Stimulated activated CD4-positive, alpha-beta T cell treated with anti-CD3 and anti-CD28 coated beads, Interleukin-4, amount 100 ng/mL, for 1 hour (primary cell): ENCODE data around the gene SPATA12.

Experiments
- DNase-seq: peaks from one replicate; pipeline ENCODE4 v3.0.0-alpha.2; 2020

Gene SPATA12

GRCh38 chr3:57060089-57060821, at the start of gene SPATA12:
TSS of gene SPATA12 (plus strand) at chr3:57060664. CDS start at chr3:57073695, 13,031 bp downstream.
- DNase-seq: no peak

- no peak for DNase-seq
These were observed 49.4 kb upstream of the SPATA12 start for GRCh38 chr3:57011022-57011421.

GRCh38 chr3:57012847-57013246, 47.6 kb upstream of the SPATA12 start:
- DNase-seq: no peak

- no peak for DNase-seq
These were observed 45.1 kb upstream of the SPATA12 start for GRCh38 chr3:57015350-57015729.

- no peak for DNase-seq
These were observed 44.6 kb upstream of the SPATA12 start for GRCh38 chr3:57015912-57016311.

DNA sequence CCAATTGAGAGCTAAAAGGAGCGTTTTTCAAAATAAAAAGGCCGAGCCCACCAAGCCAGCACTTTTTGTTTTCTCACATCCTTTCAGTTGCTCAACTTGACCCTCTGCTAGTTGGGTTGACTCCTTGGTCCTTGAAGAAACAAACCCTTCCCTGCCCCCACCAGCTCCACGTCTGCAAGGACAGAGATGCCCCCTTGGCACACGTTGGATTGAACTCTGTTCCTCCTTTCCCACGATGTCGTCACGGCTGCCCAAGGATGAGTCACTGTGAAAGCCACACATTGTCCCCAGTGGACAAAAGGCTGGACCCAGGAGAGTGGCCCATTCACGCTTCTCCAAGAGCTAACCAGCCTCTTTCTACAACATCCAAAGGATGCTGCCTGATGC, 43.0 kb upstream of the SPATA12 start:
- DNase-seq: no peak

- no peak for DNase-seq
These were observed 42.2 kb upstream of the SPATA12 start for GRCh38 chr3:57018246-57018645.

DNA sequence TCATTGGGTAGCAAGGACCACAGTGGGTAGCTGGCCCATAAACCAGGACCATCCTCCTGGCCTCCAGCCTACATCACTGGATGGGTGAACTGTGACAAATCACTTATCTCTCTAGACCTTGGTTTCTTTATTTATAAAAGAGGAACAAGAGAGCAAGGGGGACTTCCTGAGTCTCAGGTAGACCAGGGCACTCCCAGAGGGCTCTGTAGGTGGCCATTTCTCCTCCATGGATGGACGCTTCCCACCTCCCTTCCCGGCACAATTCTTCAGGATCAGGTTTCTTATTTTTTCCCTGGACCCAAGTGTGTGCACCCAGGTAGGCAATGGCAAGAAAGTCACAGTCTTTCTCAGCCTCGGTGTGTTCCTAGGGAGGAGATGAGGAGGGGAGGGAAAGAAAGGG, 41.4 kb upstream of the SPATA12 start:
- DNase-seq: no peak

- DNase-seq: no peak
These were observed 35.2 kb upstream of the SPATA12 start for GRCh38 chr3:57025237-57025636.

- no peak for DNase-seq
These were observed 33.5 kb upstream of the SPATA12 start for GRCh38 chr3:57026944-57027343.

- no peak for DNase-seq
These were observed 31.1 kb upstream of the SPATA12 start for GRCh38 chr3:57029383-57029782.

DNA sequence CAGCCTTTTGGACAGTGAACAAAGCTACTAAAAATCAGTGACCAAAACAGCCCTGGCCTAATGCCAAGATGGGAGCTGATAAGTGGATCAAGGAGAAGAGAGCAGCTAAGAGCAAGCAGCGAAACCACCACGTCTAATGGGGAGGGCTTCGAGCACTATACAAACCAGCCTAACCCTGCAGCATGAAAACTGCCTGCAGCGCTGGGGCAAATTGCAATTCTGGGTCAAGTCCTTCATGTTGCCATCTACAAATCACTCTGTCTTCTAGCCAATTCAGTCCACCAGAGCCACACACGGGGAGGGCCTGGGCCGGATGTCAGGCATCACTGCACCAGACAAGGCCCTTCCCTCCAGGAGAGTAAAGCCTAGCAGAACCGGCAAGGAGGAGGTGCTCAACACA, 30.5 kb upstream of the SPATA12 start:
- DNase-seq: no peak

- no peak for DNase-seq
These were observed 29.7 kb upstream of the SPATA12 start for GRCh38 chr3:57030721-57031120.

DNA sequence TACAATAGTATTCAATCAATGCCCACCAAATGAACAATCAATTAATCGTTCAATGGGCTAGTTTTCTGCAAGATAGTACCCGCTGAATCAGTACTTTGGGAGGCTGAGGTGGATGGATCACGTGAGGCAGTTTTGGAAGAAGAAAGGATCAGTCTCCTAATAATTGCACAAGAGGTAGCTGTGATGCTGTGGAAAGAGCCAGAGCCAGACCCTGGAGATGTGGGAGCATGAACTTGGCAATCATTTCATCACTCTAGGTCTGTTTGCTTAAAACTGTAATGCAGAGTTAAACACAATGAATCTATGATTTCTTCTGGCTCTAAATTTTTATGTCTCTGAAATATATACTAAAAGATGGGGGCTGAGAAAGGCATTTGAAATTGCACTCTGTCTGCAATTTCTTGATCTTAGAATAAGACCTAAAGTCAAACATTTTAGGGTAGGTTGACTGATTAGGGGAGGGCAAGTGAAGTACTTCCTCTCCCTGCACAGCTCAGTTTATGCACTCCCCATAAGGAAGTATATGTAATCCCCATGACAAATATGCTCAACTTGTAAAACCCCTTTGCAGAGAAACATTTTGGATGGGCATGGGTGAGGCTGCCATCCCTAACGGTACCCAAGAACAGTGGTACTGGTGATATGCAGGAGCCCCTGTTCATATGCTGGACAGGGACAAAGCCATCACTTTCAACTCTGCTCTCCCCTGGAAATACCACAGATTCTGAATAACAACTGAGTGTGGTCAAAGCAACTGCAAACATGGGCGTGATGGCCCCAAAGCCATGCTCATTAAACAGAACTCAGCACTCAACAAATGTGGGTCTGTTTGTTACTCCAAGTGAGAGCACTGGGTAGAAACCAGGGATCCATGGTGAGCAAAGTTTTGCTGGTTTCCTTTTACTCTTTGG, 28.6 kb upstream of the SPATA12 start:
- DNase-seq: no peak

GRCh38 chr3:57036952-57037351, 23.5 kb upstream of the SPATA12 start:
- DNase-seq: no peak

- no peak for DNase-seq
These were observed 21.8 kb upstream of the SPATA12 start for GRCh38 chr3:57038466-57039164.

DNA sequence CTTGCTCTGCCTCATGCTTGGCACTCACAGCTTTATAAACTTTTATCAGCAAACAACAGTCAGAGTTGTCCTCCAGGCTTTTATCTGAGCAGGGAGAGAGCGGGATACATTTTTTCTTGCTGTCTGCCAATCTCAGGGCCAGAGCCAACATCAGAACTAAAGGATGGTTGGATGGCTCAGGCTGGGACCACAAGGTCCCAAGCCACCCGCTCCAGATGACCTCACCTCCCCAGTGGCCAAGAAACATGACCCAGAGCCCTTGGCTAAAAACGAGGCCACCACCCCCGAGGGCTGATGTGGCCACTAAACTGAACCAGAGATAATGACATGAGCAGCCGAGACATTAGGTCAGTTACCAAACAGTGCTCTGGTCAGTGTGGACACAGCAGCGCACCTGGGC, 18.8 kb upstream of the SPATA12 start:
- DNase-seq: no peak

- no peak for DNase-seq
These were observed 16.9 kb upstream of the SPATA12 start for GRCh38 chr3:57043518-57043917.

- DNase-seq: no peak
These were observed 14.2 kb upstream of the SPATA12 start for GRCh38 chr3:57046101-57046765.

DNA sequence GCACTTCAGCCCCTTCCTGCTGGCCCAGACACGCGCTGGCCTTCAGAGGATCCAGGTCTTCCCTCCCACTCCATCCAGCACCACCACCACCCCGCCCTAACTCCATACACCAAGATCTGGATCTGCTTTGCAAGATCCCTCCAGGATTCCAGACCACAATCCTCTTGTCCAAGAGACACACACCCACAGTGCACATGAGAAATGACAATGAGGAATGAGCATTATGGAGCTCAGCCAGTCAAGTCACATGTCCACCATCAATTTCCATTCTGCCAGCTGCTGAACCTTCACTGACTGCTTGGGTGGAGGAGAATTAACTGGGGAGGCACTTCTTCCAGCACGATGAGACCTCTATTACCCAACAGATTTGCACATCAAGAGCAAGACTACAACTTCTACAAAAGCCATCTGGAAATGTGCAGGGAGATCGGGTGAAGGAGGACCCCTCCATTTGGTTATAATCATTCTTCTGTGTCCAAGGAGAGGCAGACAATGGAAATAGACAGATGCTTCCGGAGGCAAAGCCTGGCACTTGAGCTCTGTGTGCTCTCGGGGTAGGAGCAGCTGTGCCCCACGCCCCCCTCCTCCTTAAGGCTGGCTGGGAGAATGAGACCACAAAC, 12.3 kb upstream of the SPATA12 start:
- DNase-seq: no peak

DNA sequence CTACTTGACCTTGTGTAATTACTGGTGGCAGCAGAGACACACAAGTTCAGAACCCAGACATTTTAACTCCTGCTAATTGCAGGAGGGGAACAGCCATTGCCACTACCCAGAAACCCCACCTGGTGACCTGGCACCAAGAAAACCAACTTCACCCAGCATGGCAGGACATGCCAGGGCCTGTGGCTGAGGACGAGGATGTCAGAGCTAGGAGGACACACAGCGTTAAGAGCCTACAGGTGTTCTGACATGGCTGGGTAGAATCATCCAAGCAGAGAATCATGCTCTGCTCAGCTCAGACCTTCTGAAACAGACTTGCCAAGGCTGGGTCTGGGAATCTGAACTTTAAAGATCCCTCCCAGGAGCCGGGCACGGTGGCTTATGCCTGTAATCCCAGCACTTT, 11.7 kb upstream of the SPATA12 start:
- no peak for DNase-seq

DNA sequence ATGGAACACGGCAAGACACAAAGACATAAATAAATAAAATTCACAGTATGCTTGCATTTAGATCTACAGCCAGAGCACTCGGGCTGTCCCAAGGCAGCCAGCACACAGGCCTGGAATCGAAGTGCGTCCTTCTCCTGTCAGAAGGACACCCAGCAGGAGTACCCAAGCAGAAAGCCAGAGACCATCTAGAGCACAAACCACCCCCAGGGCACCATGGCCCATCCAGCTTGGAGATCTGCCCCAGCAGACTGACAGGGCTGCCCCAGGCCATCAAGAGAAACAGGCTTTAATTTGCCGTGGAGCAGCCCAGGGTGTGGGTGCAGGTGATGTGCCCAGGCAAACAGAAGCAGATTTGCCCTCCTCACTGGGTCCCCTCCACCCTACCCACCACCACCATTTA, 7.8 kb upstream of the SPATA12 start:
- no peak for DNase-seq

DNA sequence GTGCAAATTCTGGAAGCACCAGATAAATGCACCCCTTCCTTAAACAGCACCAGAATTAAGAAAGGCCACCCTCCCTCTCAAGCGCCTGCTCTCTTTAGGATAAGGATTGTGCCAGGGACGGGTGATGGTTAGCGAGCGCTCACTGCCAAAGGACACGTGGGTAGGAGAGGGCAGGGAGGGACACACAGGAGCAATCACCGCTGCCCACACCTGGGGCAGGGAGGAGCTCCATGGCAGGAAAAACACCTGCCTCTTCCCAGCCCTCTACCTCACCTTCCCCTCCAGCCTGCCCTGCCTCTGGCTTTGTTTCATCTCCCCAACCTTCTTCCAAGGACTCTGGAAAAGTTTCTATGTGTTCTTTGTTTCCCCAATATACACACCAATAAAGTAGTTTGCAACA, 7.3 kb upstream of the SPATA12 start:
- DNase-seq: no peak
